HCT116 (cell line): Measurements from ENCODE around the gene CCDC188. TPM values are rescaled to one million over a fixed set of nuclear protein-coding genes. Genes with fewer than 3 reads are reported as not detected.

ENCODE experiments used
- ATAC-seq: fragments of 200-7000 bp; cut with Tn5 transposase; 2 replicates; pipeline ENCODE4 v1.9.1; 2020; ENCODE audit warnings: mild to moderate bottlenecking, moderate library complexity
- BruUV-seq: library from RNA; stranded (reverse); fragments of 400-500 nt; replicated peaks from 2 replicates; lab custom pipeline; 2021; lab: Mats Ljungman, UMichigan
- CTCF ChIA-PET: fragments of 300-600 bp; sonication (Branson Sonifier 250); formaldehyde crosslinking; loops from one replicate; lab custom pipeline; 2021; ENCODE audit warnings: antibody characterized with exemption; lab: Charles Lee
- POLR2A ChIA-PET: fragments of 300-600, 350-600 bp; sonication (Branson Sonifier 250); formaldehyde crosslinking; loops from one replicate; lab custom pipeline; 2021; ENCODE audit warnings: antibody characterized with exemption; lab: Charles Lee
- RAD21 ChIA-PET, 2 experiments: fragments of 300-600 bp; sonication (Branson Sonifier 250); formaldehyde crosslinking; loops; one replicate each; lab custom pipeline; 2023; ENCODE audit warnings: low total read pairs in 2 of 2; ENCODE audit not compliant: uncharacterized antibody in 2 of 2, unreplicated experiment in 2 of 2, low non-redundant PET in 1 of 2; lab: Charles Lee
- DNase-seq: peaks from one replicate; pipeline ENCODE4 v3.0.0-alpha.2; 2010; ENCODE audit warnings: low read depth, low spot score
- H2AFZ ChIP-seq: fragments of 200-600 bp; shearing (Covaris generic), sonication (generic); 2 replicates; pipeline ENCODE4 v1.6.1; 2017; ENCODE audit warnings: low read depth, mixed run types, mixed read lengths, antibody characterized with exemption, low read length; ENCODE audit not compliant: poor library complexity, severe bottlenecking
- H3K27ac ChIP-seq: 2 replicates; pipeline ENCODE4 v1.5.1; 2012; ENCODE audit warnings: low read depth, low read length
- H3K27me3 ChIP-seq: fragments of 200-600 bp; sonication (generic); 2 replicates; pipeline ENCODE4 v1.6.1; 2016; ENCODE audit warnings: mixed run types, low read length, mixed read lengths; ENCODE audit not compliant: insufficient read depth
- H3K36me3 ChIP-seq, 2 experiments: fragments of 200-500 bp in 1 of 2; fragments of 200-600 bp in 1 of 2; sonication (Bioruptor generic) in 1 of 2; sonication (generic) in 1 of 2; 2 replicates each; pipeline versions ENCODE4 v1.5.1 to v1.6.1; 2014 to 2016; ENCODE audit warnings: low read length in 2 of 2, inconsistent platforms in 1 of 2, mixed read lengths in 1 of 2, mixed run types in 1 of 2; ENCODE audit not compliant: insufficient read depth in 2 of 2, control insufficient read depth in 1 of 2
- H3K4me1 ChIP-seq, 2 experiments: fragments of 200-600 bp in 1 of 2; sonication (generic) in 1 of 2; 2 replicates each; pipeline versions ENCODE4 v1.5.1 to v1.6.1; 2012 to 2017; ENCODE audit warnings: low read length in 2 of 2, inconsistent platforms in 1 of 2, mild to moderate bottlenecking in 1 of 2, mixed read lengths in 1 of 2, mixed run types in 1 of 2, moderate library complexity in 1 of 2; ENCODE audit not compliant: insufficient read depth in 2 of 2, control insufficient read depth in 1 of 2
- H3K4me2 ChIP-seq: fragments of 200-600 bp; sonication (generic); 2 replicates; pipeline ENCODE4 v1.6.1; 2017; ENCODE audit warnings: mixed run types, low read length, mixed read lengths
- H3K4me3 ChIP-seq, 2 experiments: fragments of 200-600 bp in 1 of 2; sonication (generic) in 1 of 2; replicated peaks in 1 of 2; 2 replicates each; pipeline ENCODE4 v1.5.1; 2011 to 2016; ENCODE audit warnings: low read length in 2 of 2, control low read depth in 1 of 2, low read depth in 1 of 2, mild to moderate bottlenecking in 1 of 2, mixed read lengths in 1 of 2, mixed run types in 1 of 2
- H3K79me2 ChIP-seq: fragments of 200-600 bp; sonication (generic); 2 replicates; pipeline ENCODE4 v1.6.1; 2017; ENCODE audit warnings: mild to moderate bottlenecking, mixed run types, low read length, moderate library complexity, mixed read lengths; ENCODE audit not compliant: insufficient read depth
- H3K9ac ChIP-seq: fragments of 200-600 bp; sonication (generic); 2 replicates; pipeline ENCODE4 v1.6.1; 2016; ENCODE audit warnings: low read length, mixed read lengths
- H3K9me2 ChIP-seq: fragments of 200-600 bp; sonication (generic), shearing (Covaris generic); 2 replicates; pipeline ENCODE4 v1.6.1; 2017; ENCODE audit warnings: mixed run types, mild to moderate bottlenecking, moderate library complexity; ENCODE audit not compliant: insufficient read depth
- H3K9me3 ChIP-seq, 2 experiments: fragments of 200-500 bp in 1 of 2; fragments of 200-600 bp in 1 of 2; sonication (Bioruptor generic) in 1 of 2; sonication (generic) in 1 of 2; 2 replicates each; pipeline ENCODE4 v1.6.1; 2014 to 2017; ENCODE audit warnings: low read length in 2 of 2, mixed read lengths in 2 of 2, inconsistent platforms in 1 of 2, low read depth in 1 of 2, mild to moderate bottlenecking in 1 of 2, mixed run types in 1 of 2, moderate library complexity in 1 of 2; ENCODE audit not compliant: control insufficient read depth in 1 of 2, insufficient read depth in 1 of 2
- H4K20me1 ChIP-seq: fragments of 200-600 bp; sonication (generic), shearing (Covaris generic); 2 replicates; pipeline ENCODE4 v1.6.1; 2017; ENCODE audit warnings: mixed run types, mild to moderate bottlenecking, moderate library complexity; ENCODE audit not compliant: insufficient read depth
- ATF3 ChIP-seq: IDR thresholded peaks from 2 replicates; pipeline ENCODE4 v1.6.1; 2012
- CBX3 ChIP-seq: IDR thresholded peaks from 2 replicates; pipeline ENCODE4 v1.6.1; 2012; ENCODE audit warnings: low read depth
- CEBPB ChIP-seq: IDR thresholded peaks from 2 replicates; pipeline ENCODE4 v1.6.1; 2012; ENCODE audit warnings: low read depth
- ELF1 ChIP-seq: IDR thresholded peaks from 2 replicates; pipeline ENCODE4 v1.6.1; 2012; ENCODE audit warnings: low read depth, borderline replicate concordance
- EZH2 ChIP-seq: fragments of 200-600 bp; sonication (generic); IDR thresholded peaks from 2 replicates; pipeline ENCODE4 v1.6.1; 2017; ENCODE audit warnings: antibody characterized with exemption, mixed run types
- FOSL1 ChIP-seq: IDR thresholded peaks from 2 replicates; pipeline ENCODE4 v1.6.1; 2012; ENCODE audit warnings: low read depth
- POLR2AphosphoS5 ChIP-seq: IDR thresholded peaks from 2 replicates; pipeline ENCODE4 v1.6.1; 2011; ENCODE audit warnings: mild to moderate bottlenecking, low read depth, low read length, moderate library complexity
- RAD21 ChIP-seq: IDR thresholded peaks from 2 replicates; pipeline ENCODE4 v1.6.1; 2012; ENCODE audit warnings: low read depth, mild to moderate bottlenecking
- SP1 ChIP-seq: IDR thresholded peaks from 2 replicates; pipeline ENCODE4 v1.6.1; 2012; ENCODE audit warnings: low read depth
- SRF ChIP-seq: IDR thresholded peaks from 2 replicates; pipeline ENCODE4 v1.6.1; 2012; ENCODE audit warnings: low read depth
- TCF7L2 ChIP-seq: IDR thresholded peaks from 2 replicates; pipeline ENCODE4 v1.7.0; 2011; ENCODE audit warnings: borderline replicate concordance, inconsistent platforms; ENCODE audit not compliant: insufficient read depth, insufficient read length; ENCODE audit errors: extremely low read depth
- ZFX ChIP-seq: fragments of 450-650 bp; IDR thresholded peaks from 2 replicates; pipeline ENCODE4 v1.6.1; 2017
- ZNF274 ChIP-seq: fragments of 200-500 bp; sonication (Bioruptor generic); IDR thresholded peaks from 2 replicates; pipeline ENCODE4 v1.6.1; 2014; ENCODE audit warnings: mild to moderate bottlenecking, low read depth, low read length, inconsistent platforms
- intact Hi-C: fragments of 100-400 bp; cut with micrococcal nuclease; formaldehyde crosslinking; loops from 2 replicates; pipeline ENCODE4 v1.10.0; 2022
- total RNA-seq: library from RNA; stranded (reverse); gene quantifications from one replicate; pipeline ENCODE4 v1.2.1, GENCODE V29; 2021; ENCODE audit not compliant: unreplicated experiment
- TF ChIP-seq, protein P1 (sequence below): IDR thresholded peaks from 2 replicates; pipeline ENCODE4 v1.6.1; 2011; ENCODE audit warnings: mild to moderate bottlenecking, low read length, moderate library complexity; ENCODE audit not compliant: insufficient replicate concordance; ENCODE audit errors: extremely low read depth
- TF ChIP-seq, protein P2 (sequence below), 3 experiments: fragments of 200-600 bp in 1 of 3; sonication (generic) in 1 of 3; IDR thresholded peaks in 2 of 3; conservative IDR thresholded peaks in 1 of 3; 2 replicates each; pipeline ENCODE4 v1.5.1; 2012 to 2017; ENCODE audit warnings: low read depth in 2 of 3, low read length in 2 of 3, antibody characterized with exemption in 1 of 3, borderline replicate concordance in 1 of 3, control low read depth in 1 of 3, mild to moderate bottlenecking in 1 of 3, mixed read lengths in 1 of 3, mixed run types in 1 of 3, moderate library complexity in 1 of 3; ENCODE audit not compliant: insufficient read depth in 1 of 3

Gene CCDC188
- total RNA-seq, 1 experiment from 2014 or later: not detected

GRCh38 chr22:20193761-20194494, 43.1 kb upstream of the CCDC188 start:
- H3K27me3 ChIP-seq: no peaks in the 10 kb centered on the region

More at GRCh38 chr22:20193761-20194494, 43.1 kb upstream of the CCDC188 start:
- Histone ChIP-seq H4K20me1 (no peaks in the 10 kb centered on the region), H3K9me3 (no peaks in the 10 kb centered on the region), H3K79me2 (no peaks in the 10 kb centered on the region), H3K9ac (no peak overlapping the region), H3K4me2 (no peak overlapping the region), H3K4me1 (no peaks in the 10 kb centered on the region), H3K4me3 (no peak overlapping the region), H3K36me3 (no peaks in the 10 kb centered on the region), H2AFZ (no peak overlapping the region)
- intact Hi-C loops: no loop called here
- no peak for ATAC-seq
- POLR2A ChIA-PET: no interaction called here
- TF ChIP-seq CEBPB (no peak), EZH2 (no peak), RAD21 (no peak), SP1 (no peak), TCF7L2 (no peak), POLR2AphosphoS5 (no peak), CBX3 (no peak), ZNF274 (no peak), SRF (no peak), ATF3 (no peak), ELF1 (no peak), FOSL1 (no peak), ZFX (no peak)
- TF ChIP-seq, protein P1, sequence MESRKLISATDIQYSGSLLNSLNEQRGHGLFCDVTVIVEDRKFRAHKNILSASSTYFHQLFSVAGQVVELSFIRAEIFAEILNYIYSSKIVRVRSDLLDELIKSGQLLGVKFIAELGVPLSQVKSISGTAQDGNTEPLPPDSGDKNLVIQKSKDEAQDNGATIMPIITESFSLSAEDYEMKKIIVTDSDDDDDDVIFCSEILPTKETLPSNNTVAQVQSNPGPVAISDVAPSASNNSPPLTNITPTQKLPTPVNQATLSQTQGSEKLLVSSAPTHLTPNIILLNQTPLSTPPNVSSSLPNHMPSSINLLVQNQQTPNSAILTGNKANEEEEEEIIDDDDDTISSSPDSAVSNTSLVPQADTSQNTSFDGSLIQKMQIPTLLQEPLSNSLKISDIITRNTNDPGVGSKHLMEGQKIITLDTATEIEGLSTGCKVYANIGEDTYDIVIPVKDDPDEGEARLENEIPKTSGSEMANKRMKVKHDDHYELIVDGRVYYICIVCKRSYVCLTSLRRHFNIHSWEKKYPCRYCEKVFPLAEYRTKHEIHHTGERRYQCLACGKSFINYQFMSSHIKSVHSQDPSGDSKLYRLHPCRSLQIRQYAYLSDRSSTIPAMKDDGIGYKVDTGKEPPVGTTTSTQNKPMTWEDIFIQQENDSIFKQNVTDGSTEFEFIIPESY: no peak
- TF ChIP-seq, protein P2, sequence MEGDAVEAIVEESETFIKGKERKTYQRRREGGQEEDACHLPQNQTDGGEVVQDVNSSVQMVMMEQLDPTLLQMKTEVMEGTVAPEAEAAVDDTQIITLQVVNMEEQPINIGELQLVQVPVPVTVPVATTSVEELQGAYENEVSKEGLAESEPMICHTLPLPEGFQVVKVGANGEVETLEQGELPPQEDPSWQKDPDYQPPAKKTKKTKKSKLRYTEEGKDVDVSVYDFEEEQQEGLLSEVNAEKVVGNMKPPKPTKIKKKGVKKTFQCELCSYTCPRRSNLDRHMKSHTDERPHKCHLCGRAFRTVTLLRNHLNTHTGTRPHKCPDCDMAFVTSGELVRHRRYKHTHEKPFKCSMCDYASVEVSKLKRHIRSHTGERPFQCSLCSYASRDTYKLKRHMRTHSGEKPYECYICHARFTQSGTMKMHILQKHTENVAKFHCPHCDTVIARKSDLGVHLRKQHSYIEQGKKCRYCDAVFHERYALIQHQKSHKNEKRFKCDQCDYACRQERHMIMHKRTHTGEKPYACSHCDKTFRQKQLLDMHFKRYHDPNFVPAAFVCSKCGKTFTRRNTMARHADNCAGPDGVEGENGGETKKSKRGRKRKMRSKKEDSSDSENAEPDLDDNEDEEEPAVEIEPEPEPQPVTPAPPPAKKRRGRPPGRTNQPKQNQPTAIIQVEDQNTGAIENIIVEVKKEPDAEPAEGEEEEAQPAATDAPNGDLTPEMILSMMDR (IDR thresholded peaks at IDR 0.05 in 2 of 3, conservative IDR thresholded peaks at IDR 0.05 in 1 of 3; ENCODE audit: borderline replicate concordance in 1 of 3, insufficient read depth in 1 of 3, low read depth in 2 of 3, low read length in 2 of 3): no peak
- TF ChIP-seq, all 23 proteins: peak for 0
- Histone ChIP-seq H3K9me2 (no peaks in the 10 kb centered on the region), H3K27ac (no peak overlapping the region)
- CTCF ChIA-PET: no interaction called here
- RAD21 ChIA-PET: no interaction called here
- DNase-seq: no peak
- no TSS peak for BruUV-seq
